DOHH2 (cell line): ENCODE results near the gene PGA5.

Experiments used
- EZH2phosphoT487 ChIP-seq: fragments of 200-600 bp; sonication (generic); IDR thresholded peaks from 2 replicates; pipeline ENCODE4 v1.6.1; 2017; ENCODE audit warnings: borderline replicate concordance, mild to moderate bottlenecking, antibody characterized with exemption, low read length, moderate library complexity, mixed read lengths
- TF ChIP-seq, protein P1 (sequence below): fragments of 200-600 bp; sonication (generic); IDR thresholded peaks from one replicate; pipeline ENCODE4 v1.5.1; 2014; ENCODE audit warnings: antibody characterized with exemption, mild to moderate bottlenecking, low read depth, low read length; ENCODE audit not compliant: poor library complexity, severe bottlenecking

GRCh38 chr11:61264795-61265194 is 23.8 kb downstream of the PGA5 start:
- TF ChIP-seq, protein P1, sequence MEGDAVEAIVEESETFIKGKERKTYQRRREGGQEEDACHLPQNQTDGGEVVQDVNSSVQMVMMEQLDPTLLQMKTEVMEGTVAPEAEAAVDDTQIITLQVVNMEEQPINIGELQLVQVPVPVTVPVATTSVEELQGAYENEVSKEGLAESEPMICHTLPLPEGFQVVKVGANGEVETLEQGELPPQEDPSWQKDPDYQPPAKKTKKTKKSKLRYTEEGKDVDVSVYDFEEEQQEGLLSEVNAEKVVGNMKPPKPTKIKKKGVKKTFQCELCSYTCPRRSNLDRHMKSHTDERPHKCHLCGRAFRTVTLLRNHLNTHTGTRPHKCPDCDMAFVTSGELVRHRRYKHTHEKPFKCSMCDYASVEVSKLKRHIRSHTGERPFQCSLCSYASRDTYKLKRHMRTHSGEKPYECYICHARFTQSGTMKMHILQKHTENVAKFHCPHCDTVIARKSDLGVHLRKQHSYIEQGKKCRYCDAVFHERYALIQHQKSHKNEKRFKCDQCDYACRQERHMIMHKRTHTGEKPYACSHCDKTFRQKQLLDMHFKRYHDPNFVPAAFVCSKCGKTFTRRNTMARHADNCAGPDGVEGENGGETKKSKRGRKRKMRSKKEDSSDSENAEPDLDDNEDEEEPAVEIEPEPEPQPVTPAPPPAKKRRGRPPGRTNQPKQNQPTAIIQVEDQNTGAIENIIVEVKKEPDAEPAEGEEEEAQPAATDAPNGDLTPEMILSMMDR, result no peak
- TF ChIP-seq EZH2phosphoT487, result no peak
